GM23248 (cell line): ENCODE results near the gene GNAT3. TPM values are rescaled to one million over a fixed set of nuclear protein-coding genes. Genes with fewer than 3 reads are reported as not detected.

Experiments used
- DNase-seq: peaks from one replicate; pipeline ENCODE4 v3.0.0-alpha.2; 2015
- H2AFZ ChIP-seq: fragments of 200-600 bp; sonication (generic); 2 replicates; pipeline ENCODE4 v1.6.1; 2016; ENCODE audit warnings: antibody characterized with exemption
- H3F3A ChIP-seq: fragments of 200-600 bp; sonication (generic); 2 replicates; pipeline ENCODE4 v1.6.1; 2016; ENCODE audit warnings: mild to moderate bottlenecking, antibody characterized with exemption, mixed run types; ENCODE audit not compliant: insufficient read depth
- H3K27ac ChIP-seq: fragments of 200-600 bp; sonication (generic); 2 replicates; pipeline ENCODE4 v1.5.1; 2016; ENCODE audit warnings: mild to moderate bottlenecking
- H3K27me3 ChIP-seq: fragments of 200-600 bp; sonication (generic); replicated peaks from 2 replicates; pipeline ENCODE4 v1.6.1; 2016; ENCODE audit warnings: mild to moderate bottlenecking; ENCODE audit not compliant: insufficient read depth
- H3K36me3 ChIP-seq: fragments of 200-600 bp; sonication (generic); 2 replicates; pipeline ENCODE4 v1.6.1; 2016; ENCODE audit warnings: low read depth, mild to moderate bottlenecking
- H3K4me1 ChIP-seq: fragments of 200-600 bp; sonication (generic); 2 replicates; pipeline ENCODE4 v1.6.1; 2016; ENCODE audit warnings: mild to moderate bottlenecking; ENCODE audit not compliant: insufficient read depth
- H3K4me2 ChIP-seq: fragments of 200-600 bp; sonication (generic); one replicate; pipeline ENCODE4 v1.6.1; 2016; ENCODE audit warnings: mild to moderate bottlenecking; ENCODE audit not compliant: unreplicated experiment
- H3K4me3 ChIP-seq: fragments of 200-600 bp; sonication (generic); 2 replicates; pipeline ENCODE4 v1.5.1; 2016; ENCODE audit warnings: mild to moderate bottlenecking
- H3K79me2 ChIP-seq: fragments of 200-600 bp; sonication (generic); 2 replicates; pipeline ENCODE4 v1.6.1; 2016; ENCODE audit warnings: mild to moderate bottlenecking; ENCODE audit not compliant: insufficient read depth
- H3K9ac ChIP-seq: fragments of 200-600 bp; sonication (generic); 2 replicates; pipeline ENCODE4 v1.6.1; 2016; ENCODE audit warnings: mild to moderate bottlenecking
- H3K9me2 ChIP-seq: fragments of 200-600 bp; sonication (generic); 2 replicates; pipeline ENCODE4 v1.6.1; 2016; ENCODE audit warnings: mixed run types, mild to moderate bottlenecking, moderate library complexity; ENCODE audit not compliant: insufficient read depth
- H3K9me3 ChIP-seq: fragments of 200-600 bp; sonication (generic); one replicate; pipeline ENCODE4 v1.6.1; 2017; ENCODE audit warnings: low read depth
- H4K20me1 ChIP-seq: fragments of 200-600 bp; sonication (generic); 2 replicates; pipeline ENCODE4 v1.6.0; 2016; ENCODE audit not compliant: insufficient read depth
- EZH2 ChIP-seq: fragments of 200-600 bp; sonication (generic); IDR thresholded peaks from 2 replicates; pipeline ENCODE4 v1.6.1; 2018; ENCODE audit warnings: antibody characterized with exemption, mild to moderate bottlenecking; ENCODE audit not compliant: insufficient read depth, poor library complexity, severe bottlenecking
- EZH2phosphoT487 ChIP-seq: fragments of 200-600 bp; sonication (generic); IDR thresholded peaks from 2 replicates; pipeline ENCODE4 v1.6.1; 2018; ENCODE audit warnings: antibody characterized with exemption, moderate library complexity, mild to moderate bottlenecking, low read depth; ENCODE audit not compliant: insufficient read depth
- WGBS, 2 experiments: methylation state at CpG; one replicate each; pipeline ENCODE4 v1.1.6; 2015 to 2017; ENCODE audit warnings: low lambda C conversion rate in 2 of 2, low coverage in 1 of 2; ENCODE audit errors: missing lambda C conversion rate in 2 of 2; 5-methylcytosine and 5-hydroxymethylcytosine counted together
- in situ Hi-C: fragments of 300-500 bp; cut with MboI; formaldehyde crosslinking; loops from 2 replicates; pipeline ENCODE4 v1.15.0; 2020
- polyA plus RNA-seq: library from polyadenylated mRNA; unstranded; fragments of >200 nt; fragmentation: Nextera tagmentation; extraction: Ambion mirVana; gene quantifications from 2 replicates; pipeline ENCODE4 v1.2.1, GENCODE V29; 2016
- total RNA-seq: library from RNA; depleted of rRNA; stranded (reverse); fragments of >200 nt; shearing (Covaris generic); gene quantifications from 2 replicates; pipeline ENCODE4 v1.2.3, GENCODE V29; 2014

Gene GNAT3
- total and polyA plus RNA-seq, 2 experiments from 2014 or later = not detected

- no peak overlapping the region for H3K4me3 ChIP-seq
Measured at GRCh38 chr7:80515298-80515697, 3.4 kb upstream of the GNAT3 start.

DNA sequence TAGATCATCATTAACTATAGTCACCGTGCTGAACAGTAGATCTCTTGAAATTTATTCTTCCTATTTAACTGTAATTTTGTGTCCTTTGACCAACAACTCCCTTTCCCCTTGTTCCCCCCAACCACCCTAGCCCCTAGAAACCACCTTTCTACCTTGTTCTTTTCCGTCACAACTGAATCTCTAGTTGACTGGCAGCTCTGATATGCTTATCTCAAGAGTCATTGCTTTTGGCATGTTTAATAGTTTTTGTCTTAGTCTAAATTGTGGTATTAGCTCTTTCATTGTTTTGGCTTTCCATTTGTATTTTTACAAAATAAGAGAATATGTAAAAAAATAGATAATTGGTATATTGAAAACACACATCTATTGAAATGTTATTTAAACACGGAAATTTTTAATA is 1.8 kb downstream of the GNAT3 start:
- Histone ChIP-seq H2AFZ (no peak overlapping the region), H3K4me1 (0 out of 2 replicates have a peak, but pooled peaks cover 6% of the 10 kb centered on the region), H3K9ac (no peak overlapping the region), H3K9me3 (no peaks in the 10 kb centered on the region), H3F3A (no peaks in the 10 kb centered on the region), H3K27me3 (no peaks in the 10 kb centered on the region), H3K27ac (no peak overlapping the region), H4K20me1 (no peaks in the 10 kb centered on the region), H3K4me2 (no peak overlapping the region), H3K36me3 (no peaks in the 10 kb centered on the region), H3K9me2 (no peaks in the 10 kb centered on the region; the same call in 1 of the 2 replicates), H3K4me3 (no peak overlapping the region), H3K79me2 (no peaks in the 10 kb centered on the region)
- TF ChIP-seq EZH2 (no peak), EZH2phosphoT487 (no peak)
- 88 to 91% methylated on average over 3 of the region's 3 CpGs for WGBS, 2 experiments
- in situ Hi-C loops = no loop called here
- no peak for DNase-seq

More at GRCh38 chr7:80515298-80515697, 3.4 kb upstream of the GNAT3 start:
- Histone ChIP-seq H3K9ac (no peak overlapping the region), H3K9me3 (no peaks in the 10 kb centered on the region), H2AFZ (no peak overlapping the region), H4K20me1 (no peaks in the 10 kb centered on the region), H3K4me1 (0 out of 2 replicates have a peak, but pooled peaks cover 4% of the 10 kb centered on the region), H3K27ac (no peak overlapping the region), H3K27me3 (no peaks in the 10 kb centered on the region), H3K4me2 (no peak overlapping the region), H3K79me2 (no peaks in the 10 kb centered on the region), H3F3A (no peaks in the 10 kb centered on the region), H3K9me2 (no peaks in the 10 kb centered on the region), H3K36me3 (no peaks in the 10 kb centered on the region)
- in situ Hi-C loops = no loop called here
- no peak for TF ChIP-seq EZH2phosphoT487
- TF ChIP-seq EZH2 = no peak
- no peak for DNase-seq

DNA sequence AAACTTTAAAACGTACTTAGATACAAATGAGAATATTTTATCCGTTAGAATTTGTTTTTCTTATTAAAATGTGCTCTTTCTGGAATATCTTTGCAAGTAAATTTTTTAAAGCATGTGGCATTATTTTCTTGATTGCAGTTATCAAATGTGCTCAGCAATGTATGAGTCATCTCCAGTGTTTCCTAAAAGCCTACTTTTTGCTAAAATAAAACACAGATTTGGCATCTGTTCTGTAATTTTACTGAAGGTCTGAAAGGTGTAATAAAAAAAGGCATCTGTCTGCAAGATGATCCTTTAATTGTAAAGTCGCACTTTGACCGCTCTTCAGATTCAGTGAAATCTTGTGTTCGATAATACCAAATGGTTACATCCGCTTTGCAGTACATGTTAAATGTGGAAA is 3.4 kb downstream of the GNAT3 start:
- Histone ChIP-seq H3K4me2 (no peak overlapping the region), H2AFZ (no peak overlapping the region), H4K20me1 (no peaks in the 10 kb centered on the region), H3K27ac (no peak overlapping the region), H3K9me2 (no peaks in the 10 kb centered on the region; the same call in 1 of the 2 replicates), H3K4me1 (0 out of 2 replicates have a peak, but pooled peaks cover 6% of the 10 kb centered on the region), H3K27me3 (no peaks in the 10 kb centered on the region), H3K4me3 (no peak overlapping the region), H3K79me2 (no peaks in the 10 kb centered on the region), H3F3A (no peaks in the 10 kb centered on the region), H3K9ac (no peak overlapping the region), H3K9me3 (no peaks in the 10 kb centered on the region), H3K36me3 (no peaks in the 10 kb centered on the region)
- TF ChIP-seq EZH2phosphoT487 (no peak), EZH2 (no peak)
- WGBS, 2 experiments = 86 to 88% methylated on average over 6 of the region's 6 CpGs
- in situ Hi-C loops = no loop called here
- DNase-seq = peak; percentile 26

DNA sequence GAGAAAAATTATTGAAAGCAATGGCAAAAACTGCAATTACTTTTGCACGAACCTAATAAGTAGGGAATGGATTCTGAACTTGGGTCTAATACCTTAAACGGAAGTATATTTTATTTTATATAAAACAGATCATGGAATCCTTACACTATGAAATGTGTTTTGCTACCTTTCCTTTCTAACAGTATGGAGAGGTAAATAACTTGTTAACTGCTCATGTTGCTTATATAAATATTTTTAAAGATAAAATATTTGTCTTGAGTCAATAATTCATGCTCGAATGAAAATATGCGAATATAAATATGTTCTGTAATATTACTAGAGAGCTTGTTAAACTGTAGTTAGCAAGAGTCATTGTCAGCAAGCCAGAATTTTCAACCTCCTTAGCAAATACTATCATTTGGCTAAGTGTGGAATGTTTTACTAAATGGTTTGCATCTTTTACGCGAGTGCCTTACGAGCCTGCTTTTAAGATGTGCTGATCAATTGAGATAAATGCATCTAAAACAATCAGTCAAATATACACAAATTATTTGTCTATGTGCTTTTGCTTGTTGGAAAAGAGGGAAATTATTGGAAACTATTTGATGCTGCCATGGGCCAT is 5.9 kb downstream of the GNAT3 start:
- WGBS, 2 experiments = 88 to 91% methylated on average over 7 of the region's 7 CpGs
- H3K4me2 ChIP-seq = no peak overlapping the region
- no peaks in the 10 kb centered on the region for H3K79me2 ChIP-seq
- H3K9me2 ChIP-seq = no peaks in the 10 kb centered on the region; the same call in 1 of the 2 replicates
- H3K27me3 ChIP-seq = no peaks in the 10 kb centered on the region
- no peak overlapping the region for H3K27ac ChIP-seq
- H3F3A ChIP-seq = no peaks in the 10 kb centered on the region
- H3K4me1 ChIP-seq = 0 out of 2 replicates have a peak, but pooled peaks cover 6% of the 10 kb centered on the region
- no peak overlapping the region for H3K9ac ChIP-seq
- no peaks in the 10 kb centered on the region for H3K36me3 ChIP-seq
- TF ChIP-seq EZH2 (no peak), EZH2phosphoT487 (no peak)
- in situ Hi-C loops = no loop called here
- no peak for DNase-seq
- H3K4me3 ChIP-seq = no peak overlapping the region
- no peak overlapping the region for H2AFZ ChIP-seq
- H3K9me3 ChIP-seq = no peaks in the 10 kb centered on the region
- no peaks in the 10 kb centered on the region for H4K20me1 ChIP-seq

DNA sequence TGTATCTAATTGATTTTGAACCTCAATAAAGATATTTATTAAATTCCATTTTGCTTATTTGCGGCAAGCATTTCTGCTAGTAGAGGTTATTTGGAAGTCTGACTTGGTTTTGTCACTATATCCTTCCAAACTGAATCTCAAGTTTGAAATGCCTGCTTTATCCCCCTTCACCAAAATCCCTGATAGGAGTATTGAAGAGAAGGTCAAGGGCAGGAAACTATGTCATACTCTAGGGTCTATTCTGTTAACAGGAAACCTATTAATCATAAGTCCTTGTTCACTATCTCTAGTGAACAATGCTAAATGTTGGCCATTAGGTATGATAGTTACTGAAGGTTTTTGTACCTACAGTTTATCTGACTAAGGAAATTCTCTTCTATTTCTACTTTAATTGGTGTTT is 11.5 kb downstream of the GNAT3 start:
- Histone ChIP-seq H3F3A (peaks cover 31% of the 10 kb centered on the region), H3K27ac (peak overlapping the region; percentile 86), H2AFZ (no peak overlapping the region), H3K9me2 (no peaks in the 10 kb centered on the region), H3K79me2 (no peaks in the 10 kb centered on the region), H3K27me3 (no peaks in the 10 kb centered on the region), H3K4me2 (no peak overlapping the region), H3K9ac (no peak overlapping the region), H3K36me3 (no peaks in the 10 kb centered on the region), H3K4me3 (no peak overlapping the region), H3K9me3 (no peaks in the 10 kb centered on the region), H4K20me1 (no peaks in the 10 kb centered on the region), H3K4me1 (peaks cover 41% of the 10 kb centered on the region)
- TF ChIP-seq EZH2 (no peak), EZH2phosphoT487 (no peak)
- 92 to 97% methylated on average over 1 of the region's 1 CpG for WGBS, 2 experiments
- in situ Hi-C loops = no loop called here
- no peak for DNase-seq
